Endothelial cell of umbilical vein (primary cell): ENCODE measurements around the gene NENF. TPM values are rescaled to one million over a fixed set of nuclear protein-coding genes. Genes with fewer than 3 reads are reported as not detected.

Source experiments
- BruUV-seq: library from RNA; stranded (reverse); fragments of 400-500 nt; replicated peaks from 2 replicates; lab custom pipeline; 2021; lab: Mats Ljungman, UMichigan
- CTCF ChIA-PET: fragments of 300-600, 350-600 bp; sonication (Branson Sonifier 250); formaldehyde crosslinking; loops from one replicate; lab custom pipeline; 2021; ENCODE audit warnings: antibody characterized with exemption, inconsistent platforms; lab: Charles Lee
- POLR2A ChIA-PET: fragments of 300-600, 350-600 bp; sonication (Branson Sonifier 250); formaldehyde crosslinking; loops from one replicate; lab custom pipeline; 2021; ENCODE audit warnings: antibody characterized with exemption, inconsistent platforms; lab: Charles Lee
- DNase-seq: peaks from one replicate; pipeline ENCODE4 v3.0.0-alpha.2; 2011; ENCODE audit warnings: low read depth, low spot score
- FAIRE-seq: peaks from 2 replicates; lab custom pipeline; 2011; peaks lifted over from hg19 to GRCh38; lab: Jason Lieb, UNC
- H2AFZ ChIP-seq: 2 replicates; pipeline ENCODE4 v1.6.0; 2012; ENCODE audit warnings: low read depth, low read length, control low read depth, inconsistent platforms
- H3K27ac ChIP-seq: 2 replicates; pipeline ENCODE4 v1.5.1; 2011; ENCODE audit warnings: low read depth, mild to moderate bottlenecking, control low read depth, low read length, moderate library complexity; ENCODE audit not compliant: insufficient read depth
- H3K27me3 ChIP-seq, 2 experiments: 2 replicates each; pipeline versions ENCODE4 v1.6.0 to v1.6.1; 2011; ENCODE audit warnings: low read length in 2 of 2, mixed read lengths in 1 of 2; ENCODE audit not compliant: control insufficient read depth in 2 of 2, insufficient read depth in 2 of 2
- H3K36me3 ChIP-seq, 2 experiments: 2 replicates in 1 of 2; 3 replicates in 1 of 2; pipeline ENCODE4 v1.5.1; 2011; ENCODE audit warnings: low read length in 2 of 2, mild to moderate bottlenecking in 1 of 2, moderate library complexity in 1 of 2; ENCODE audit not compliant: control insufficient read depth in 2 of 2, insufficient read depth in 2 of 2; ENCODE audit errors: extremely low read depth in 1 of 2
- H3K4me1 ChIP-seq: 3 replicates; pipeline ENCODE4 v1.5.1; 2011; ENCODE audit warnings: mild to moderate bottlenecking, low read length; ENCODE audit not compliant: control insufficient read depth, insufficient read depth; ENCODE audit errors: extremely low read depth
- H3K4me2 ChIP-seq: 2 replicates; pipeline ENCODE4 v1.6.1; 2011; ENCODE audit warnings: low read length, control low read depth, mixed read lengths; ENCODE audit not compliant: insufficient read depth
- H3K4me3 ChIP-seq, 3 experiments: fragments of 200-600 bp in 1 of 3; sonication (generic), shearing (Covaris generic) in 1 of 3; replicated peaks in 1 of 3; 2 replicates each; pipeline ENCODE4 v1.5.1; 2011 to 2016; ENCODE audit warnings: control low read depth in 3 of 3, low read length in 3 of 3, mild to moderate bottlenecking in 2 of 3, inconsistent platforms in 1 of 3, low read depth in 1 of 3, moderate library complexity in 1 of 3; ENCODE audit not compliant: insufficient read depth in 1 of 3
- H3K79me2 ChIP-seq: 2 replicates; pipeline ENCODE4 v1.6.0; 2012; ENCODE audit warnings: low read length, inconsistent platforms; ENCODE audit not compliant: control insufficient read depth, insufficient read depth
- H3K9ac ChIP-seq: replicated peaks from 2 replicates; pipeline ENCODE3; 2011; ENCODE audit warnings: low read length, control low read depth; ENCODE audit not compliant: insufficient read depth; ENCODE audit errors: extremely low read depth
- H3K9me1 ChIP-seq: replicated peaks from 3 replicates; pipeline ENCODE4 v1.6.0; 2011; ENCODE audit warnings: mild to moderate bottlenecking, low read length; ENCODE audit not compliant: control insufficient read depth, insufficient read depth; ENCODE audit errors: extremely low read depth
- H3K9me3 ChIP-seq: replicated peaks from 2 replicates; pipeline ENCODE4 v1.5.1; 2012; ENCODE audit warnings: low read length, inconsistent platforms; ENCODE audit not compliant: control insufficient read depth, insufficient read depth
- H4K20me1 ChIP-seq: replicated peaks from 2 replicates; pipeline ENCODE3; 2011; ENCODE audit warnings: mild to moderate bottlenecking, low read length; ENCODE audit not compliant: control insufficient read depth, insufficient read depth; ENCODE audit errors: extremely low read depth
- JUN ChIP-seq: IDR thresholded peaks from 2 replicates; pipeline ENCODE4 v1.6.1; 2011; ENCODE audit warnings: borderline replicate concordance, low read depth; ENCODE audit not compliant: insufficient read length, insufficient read depth
- dilution Hi-C: fragments of 300-500 bp; cut with MboI; formaldehyde crosslinking; loops from one replicate; pipeline ENCODE4 v1.15.0; 2019; ENCODE audit warnings: low sequenced_read_pairs; ENCODE audit not compliant: extremely low pct_ligation_motif_present
- intact Hi-C: fragments of 100-400 bp; cut with micrococcal nuclease; formaldehyde crosslinking; loops from one replicate; pipeline ENCODE4 v1.10.0; 2022
- polyA plus RNA-seq, 4 experiments: library from polyadenylated mRNA; depleted of rRNA in 3 of 4; stranded (reverse) in 3 of 4; unstranded in 1 of 4; fragments of >200 nt; gene quantifications; 2 replicates each; pipeline versions ENCODE4 v1.2.1 to v1.2.3, GENCODE V29; 2011 to 2012; ENCODE audit warnings: missing spikeins in 1 of 4
- total RNA-seq: library from RNA; stranded (reverse); gene quantifications from 2 replicates; pipeline ENCODE4 v1.2.3, GENCODE V29; 2021
- TF ChIP-seq, protein P1 (sequence below), 2 donors: IDR thresholded peaks; 1 replicate in 1 of 2; 2 replicates in 1 of 2; pipeline ENCODE4 v1.5.1; 2011; ENCODE audit warnings: low read length in 2 of 2, mild to moderate bottlenecking in 2 of 2, moderate library complexity in 2 of 2, control low read depth in 1 of 2, inconsistent platforms in 1 of 2, low read depth in 1 of 2; ENCODE audit not compliant: insufficient read depth in 1 of 2; ENCODE audit errors: extremely low read depth in 1 of 2

NENF gene
- total and polyA plus RNA-seq, 2 donors (not counting 3 experiments of a cell fraction or from before 2014, with no cell fraction given), result 19.8 to 23.0 TPM

GRCh38 chr1:212482637-212483441 is 50.1 kb downstream of the NENF start:
- POLR2A ChIA-PET, result no interaction called here

More at GRCh38 chr1:212482637-212483441, 50.1 kb downstream of the NENF start:
- CTCF ChIA-PET, result interaction anchor here (1.6 to 1.8 kb wide), 2 partner anchors 27 to 182 kb away, joined by 3 to 7 read pairs; no protein-coding TSS in a partner anchor
- Histone ChIP-seq H3K4me3 (no peak overlapping the region), H2AFZ (no peak overlapping the region), H3K79me2 (no peaks in the 10 kb centered on the region), H3K4me1 (peaks cover 13% of the 10 kb centered on the region), H3K36me3 (no peaks in the 10 kb centered on the region), H4K20me1 (no peaks in the 10 kb centered on the region), H3K4me2 (no peak overlapping the region), H3K9me1 (no peaks in the 10 kb centered on the region), H3K27me3 (no peaks in the 10 kb centered on the region), H3K27ac (no peak overlapping the region), H3K9me3 (no peaks in the 10 kb centered on the region), H3K9ac (no peak overlapping the region)
- TF ChIP-seq JUN, result no peak
- TF ChIP-seq, protein P1, sequence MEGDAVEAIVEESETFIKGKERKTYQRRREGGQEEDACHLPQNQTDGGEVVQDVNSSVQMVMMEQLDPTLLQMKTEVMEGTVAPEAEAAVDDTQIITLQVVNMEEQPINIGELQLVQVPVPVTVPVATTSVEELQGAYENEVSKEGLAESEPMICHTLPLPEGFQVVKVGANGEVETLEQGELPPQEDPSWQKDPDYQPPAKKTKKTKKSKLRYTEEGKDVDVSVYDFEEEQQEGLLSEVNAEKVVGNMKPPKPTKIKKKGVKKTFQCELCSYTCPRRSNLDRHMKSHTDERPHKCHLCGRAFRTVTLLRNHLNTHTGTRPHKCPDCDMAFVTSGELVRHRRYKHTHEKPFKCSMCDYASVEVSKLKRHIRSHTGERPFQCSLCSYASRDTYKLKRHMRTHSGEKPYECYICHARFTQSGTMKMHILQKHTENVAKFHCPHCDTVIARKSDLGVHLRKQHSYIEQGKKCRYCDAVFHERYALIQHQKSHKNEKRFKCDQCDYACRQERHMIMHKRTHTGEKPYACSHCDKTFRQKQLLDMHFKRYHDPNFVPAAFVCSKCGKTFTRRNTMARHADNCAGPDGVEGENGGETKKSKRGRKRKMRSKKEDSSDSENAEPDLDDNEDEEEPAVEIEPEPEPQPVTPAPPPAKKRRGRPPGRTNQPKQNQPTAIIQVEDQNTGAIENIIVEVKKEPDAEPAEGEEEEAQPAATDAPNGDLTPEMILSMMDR (IDR thresholded peaks at IDR 0.05; ENCODE audit: extremely low read depth in 1 of 2, insufficient read depth in 1 of 2, low read depth in 1 of 2, low read length in 2 of 2), result no peak
- FAIRE-seq, result no peak
- no peak for DNase-seq
- dilution Hi-C loops (no loop called here), intact Hi-C loops (no loop called here)
- no TSS peak for BruUV-seq
